NCI-H446 (cell line): ENCODE data around the gene TNFSF9.
"Not testable (repeated sequence)": the region's sequence is repeated elsewhere in the genome, so short reads cannot be mapped to it uniquely, and the experiment has no call there.

ENCODE experiments used
- DNase-seq, 2 experiments: peaks; one replicate each; lab custom pipeline; 2025; lab: John Stamatoyannopoulos, UW

TNFSF9 gene

GRCh38 chr19:6572217-6572616 lies 41.4 kb downstream of the TNFSF9 start:
- DNase-seq, result no peak

GRCh38 chr19:6573350-6573749 lies 42.5 kb downstream of the TNFSF9 start:
- no peak for DNase-seq

- DNase-seq, result no peak
Observed at GRCh38 chr19:6576869-6577475, 46.1 kb downstream of the TNFSF9 start.

- DNase-seq, result no peak
Observed at GRCh38 chr19:6577476-6578125, 46.8 kb downstream of the TNFSF9 start.

- DNase-seq, result no peak
Observed at GRCh38 chr19:6579450-6580178, 48.8 kb downstream of the TNFSF9 start.

GRCh38 chr19:6580313-6580712 lies 49.5 kb downstream of the TNFSF9 start:
- no peak for DNase-seq

- DNase-seq, result not testable (repeated sequence)
Observed at GRCh38 chr19:6582515-6583484, 52.0 kb downstream of the TNFSF9 start.
